ENCODE results near the gene OR5V1.
"Not testable (repeated sequence)": the region's sequence is repeated elsewhere in the genome, so short reads cannot be mapped to it uniquely, and the experiment has no call there.

Gene OR5V1

DNA sequence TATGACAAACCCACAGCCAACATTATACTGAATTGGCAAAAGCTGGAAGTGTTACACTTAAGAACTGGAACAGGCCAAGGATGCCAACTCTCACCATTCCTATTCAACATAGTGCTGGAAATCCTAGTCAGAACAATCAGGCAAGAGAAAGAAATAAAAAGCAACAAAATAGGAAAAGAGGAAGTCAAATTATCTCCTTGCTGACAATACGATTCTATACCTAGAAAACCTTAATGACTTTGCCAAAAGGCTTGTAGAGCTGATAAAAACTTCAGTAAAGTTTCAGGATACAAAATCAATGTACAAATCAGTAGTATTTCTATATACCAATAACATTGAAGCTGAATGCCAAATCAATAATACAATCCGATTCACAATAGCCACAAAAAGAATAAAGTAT is 32.4 kb downstream of the OR5V1 start:
- no peaks in the 10 kb centered on the region for H3K9me3 ChIP-seq (replicated peaks; ENCODE audit: low read length)
- H3K36me3 ChIP-seq (ENCODE audit: insufficient read depth, low read length) = no peaks in the 10 kb centered on the region
- H3K4me3 ChIP-seq (ENCODE audit: low read length) = no peak overlapping the region
- no peak overlapping the region for H3K9ac ChIP-seq (ENCODE audit: low read depth, low read length)
- H3K27me3 ChIP-seq (ENCODE audit: control insufficient read depth, insufficient read depth, low read length) = no peaks in the 10 kb centered on the region
- H3K4me1 ChIP-seq (ENCODE audit: control insufficient read depth, insufficient read depth, low read length) = no peaks in the 10 kb centered on the region
- H3K4me2 ChIP-seq (ENCODE audit: low read length) = no peak overlapping the region

DNA sequence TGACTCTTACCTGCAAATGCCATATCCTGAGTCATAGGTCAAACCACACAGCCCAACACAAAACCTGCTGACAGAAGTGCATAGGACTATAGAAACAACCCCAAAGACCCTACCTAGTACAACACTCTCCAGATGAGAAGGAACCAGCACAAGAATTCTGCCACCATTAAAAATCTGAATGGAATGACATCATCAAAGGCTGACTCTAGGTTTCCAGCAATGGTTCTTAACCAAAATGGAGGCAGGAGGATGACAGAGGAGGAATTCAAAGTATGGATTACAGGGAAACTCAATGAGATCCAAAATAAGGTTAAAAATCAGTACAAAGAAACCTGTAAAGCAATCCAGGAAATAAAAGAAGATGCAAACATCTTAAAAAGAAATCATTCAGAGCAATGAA is 36.0 kb downstream of the OR5V1 start:
- no peak overlapping the region for H3K9ac ChIP-seq (ENCODE audit: low read depth, low read length)
- H3K4me2 ChIP-seq (ENCODE audit: low read length) = no peak overlapping the region
- no peaks in the 10 kb centered on the region for H3K27me3 ChIP-seq (ENCODE audit: control insufficient read depth, insufficient read depth, low read length)
- no peaks in the 10 kb centered on the region for H3K9me3 ChIP-seq (replicated peaks; ENCODE audit: low read length)
- H3K36me3 ChIP-seq (ENCODE audit: insufficient read depth, low read length) = no peaks in the 10 kb centered on the region
- no peak overlapping the region for H3K4me3 ChIP-seq (ENCODE audit: low read length)
- no peaks in the 10 kb centered on the region for H3K4me1 ChIP-seq (ENCODE audit: control insufficient read depth, insufficient read depth, low read length)

DNA sequence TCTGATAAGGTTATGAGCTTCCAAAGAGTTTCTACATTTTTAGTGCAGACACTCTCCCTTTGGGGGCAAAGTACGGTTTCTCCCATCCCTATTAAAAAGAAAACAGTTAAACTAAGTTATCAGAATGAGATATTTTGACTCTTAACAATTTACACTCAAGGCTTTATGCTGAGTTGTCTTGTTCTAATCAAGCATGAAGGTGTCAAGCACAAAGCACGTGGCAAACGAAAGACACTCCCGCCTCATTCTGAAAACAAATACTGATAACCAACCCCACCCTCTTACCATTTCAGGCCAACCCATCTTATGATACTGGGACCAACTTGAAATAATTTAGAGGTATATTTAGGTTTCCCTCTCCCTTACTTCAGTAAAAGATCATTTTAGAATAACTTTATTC is 42.9 kb downstream of the OR5V1 start:
- Histone ChIP-seq H3K9ac (ENCODE audit: low read depth, low read length) (no peak overlapping the region), H3K36me3 (ENCODE audit: insufficient read depth, low read length) (no peaks in the 10 kb centered on the region), H3K9me3 (replicated peaks; ENCODE audit: low read length) (no peaks in the 10 kb centered on the region), H3K27me3 (ENCODE audit: control insufficient read depth, insufficient read depth, low read length) (no peaks in the 10 kb centered on the region), H3K4me3 (ENCODE audit: low read length) (no peak overlapping the region), H3K4me1 (ENCODE audit: control insufficient read depth, insufficient read depth, low read length) (no peaks in the 10 kb centered on the region), H3K4me2 (ENCODE audit: low read length) (no peak overlapping the region)

DNA sequence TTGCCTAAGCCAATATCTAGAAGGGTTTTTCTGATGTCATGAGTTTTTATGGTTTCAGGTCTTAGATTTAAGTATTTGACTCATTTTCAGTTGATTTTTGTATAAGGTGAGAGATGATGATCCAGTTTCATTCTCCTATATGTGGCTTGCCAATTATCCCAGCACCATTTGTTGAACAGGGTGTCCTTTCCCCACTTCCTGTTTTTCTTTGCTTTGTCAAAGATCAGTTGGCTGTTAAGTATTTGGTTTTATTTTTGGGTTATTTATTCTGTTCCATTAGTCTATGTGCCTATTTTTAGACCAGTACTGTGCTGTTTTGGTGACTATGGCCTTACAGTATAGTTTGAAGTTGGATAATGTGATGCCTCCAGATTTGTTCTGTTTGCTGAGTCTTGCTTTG is 45.3 kb downstream of the OR5V1 start:
- not testable (repeated sequence) for H3K9me3 ChIP-seq (replicated peaks; ENCODE audit: low read length); H3K9ac ChIP-seq (ENCODE audit: low read depth, low read length); H3K27me3 ChIP-seq (ENCODE audit: control insufficient read depth, insufficient read depth, low read length); H3K4me2 ChIP-seq (ENCODE audit: low read length); H3K36me3 ChIP-seq (ENCODE audit: insufficient read depth, low read length); H3K4me1 ChIP-seq (ENCODE audit: control insufficient read depth, insufficient read depth, low read length); H3K4me3 ChIP-seq (ENCODE audit: low read length)

DNA sequence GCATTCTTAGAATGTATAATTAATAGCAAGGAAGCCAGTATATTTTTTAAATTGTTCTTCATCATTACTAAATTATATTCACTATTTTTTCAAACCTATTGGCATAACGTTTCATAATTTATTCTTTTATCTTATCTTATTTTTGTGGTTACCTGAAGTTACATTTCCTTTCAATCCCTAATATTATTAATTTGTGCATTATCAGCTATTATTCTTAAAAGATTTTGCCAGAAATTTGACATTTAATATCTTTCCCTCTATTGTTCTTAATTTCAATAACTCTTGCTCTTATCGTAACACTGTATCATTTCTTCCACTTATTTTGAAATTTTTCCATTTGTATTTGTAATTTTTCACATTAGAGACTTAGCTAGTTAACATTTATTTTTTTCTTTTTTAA is 48.7 kb downstream of the OR5V1 start:
- H3K9ac ChIP-seq (ENCODE audit: low read depth, low read length) = no peak overlapping the region
- H3K4me2 ChIP-seq (ENCODE audit: low read length) = no peak overlapping the region
- H3K36me3 ChIP-seq (ENCODE audit: insufficient read depth, low read length) = no peaks in the 10 kb centered on the region
- H3K27me3 ChIP-seq (ENCODE audit: control insufficient read depth, insufficient read depth, low read length) = no peaks in the 10 kb centered on the region
- no peaks in the 10 kb centered on the region for H3K4me1 ChIP-seq (ENCODE audit: control insufficient read depth, insufficient read depth, low read length)
- no peak overlapping the region for H3K4me3 ChIP-seq (ENCODE audit: low read length)
- no peaks in the 10 kb centered on the region for H3K9me3 ChIP-seq (replicated peaks; ENCODE audit: low read length)

Data from skeletal muscle satellite cell (primary cell).